Activated T-cell treated with anti-CD3 and anti-CD28 coated beads for 1 hour (primary cell): ENCODE results near the gene SLC32A1.

Experiments
- DNase-seq: peaks from one replicate; pipeline ENCODE4 v3.0.0-alpha.2; 2020; ENCODE audit warnings: low read depth

SLC32A1 gene

GRCh38 chr20:38752029-38752428 lies 27.7 kb downstream of the SLC32A1 start:
- DNase-seq = no peak

GRCh38 chr20:38754924-38755323 lies 30.6 kb downstream of the SLC32A1 start:
- no peak for DNase-seq

GRCh38 chr20:38755324-38755910 lies 31.1 kb downstream of the SLC32A1 start:
- DNase-seq = no peak

- no peak for DNase-seq
Measured at GRCh38 chr20:38757145-38757775, 33.0 kb downstream of the SLC32A1 start.

- no peak for DNase-seq
Measured at GRCh38 chr20:38759106-38759505, 34.8 kb downstream of the SLC32A1 start.

GRCh38 chr20:38760978-38761377 lies 36.7 kb downstream of the SLC32A1 start:
- DNase-seq = no peak

GRCh38 chr20:38762174-38762573 lies 37.9 kb downstream of the SLC32A1 start:
- DNase-seq = no peak

GRCh38 chr20:38763616-38764015 lies 39.3 kb downstream of the SLC32A1 start:
- DNase-seq = no peak

GRCh38 chr20:38764567-38765318 lies 40.5 kb downstream of the SLC32A1 start:
- DNase-seq = no peak

- no peak for DNase-seq
Measured at GRCh38 chr20:38766071-38766470, 41.8 kb downstream of the SLC32A1 start.

GRCh38 chr20:38769376-38770295 lies 45.4 kb downstream of the SLC32A1 start:
- no peak for DNase-seq

GRCh38 chr20:38770546-38770945 lies 46.3 kb downstream of the SLC32A1 start:
- DNase-seq = no peak

GRCh38 chr20:38770970-38771369 lies 46.7 kb downstream of the SLC32A1 start:
- DNase-seq = no peak

GRCh38 chr20:38771621-38772020 lies 47.3 kb downstream of the SLC32A1 start:
- no peak for DNase-seq

GRCh38 chr20:38774167-38774566 lies 49.9 kb downstream of the SLC32A1 start:
- no peak for DNase-seq

- no peak for DNase-seq
Measured at GRCh38 chr20:38776363-38776762, 52.1 kb downstream of the SLC32A1 start.
